HG03442 (cell line): Measurements from ENCODE around the gene SEBOX.

ENCODE experiments used
- ATAC-seq: cut with Tn5 transposase; IDR thresholded peaks from one replicate; pipeline ENCODE4 v1.9.1; 2021; ENCODE audit warnings: mild to moderate bottlenecking, moderate library complexity; ENCODE audit not compliant: unreplicated experiment

SEBOX gene

DNA sequence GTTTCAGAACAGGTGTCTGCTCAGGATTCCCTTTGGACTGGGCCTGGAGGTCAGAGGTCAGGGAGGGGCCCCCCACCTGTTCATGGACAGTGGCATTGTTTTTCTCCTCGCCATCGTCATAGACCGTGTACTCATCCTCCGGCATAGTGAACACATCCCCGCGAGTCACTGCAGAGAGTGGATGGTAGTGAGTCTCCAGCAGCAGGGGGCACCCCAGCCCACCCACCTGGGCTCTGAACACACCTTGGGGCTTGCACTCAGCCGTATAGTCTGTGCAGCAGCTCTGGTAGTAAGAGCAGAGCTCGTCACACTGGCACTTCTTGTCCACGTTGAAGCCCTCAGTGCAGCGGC lies 4.7 kb upstream of the SEBOX start:
- ATAC-seq, result no peak

DNA sequence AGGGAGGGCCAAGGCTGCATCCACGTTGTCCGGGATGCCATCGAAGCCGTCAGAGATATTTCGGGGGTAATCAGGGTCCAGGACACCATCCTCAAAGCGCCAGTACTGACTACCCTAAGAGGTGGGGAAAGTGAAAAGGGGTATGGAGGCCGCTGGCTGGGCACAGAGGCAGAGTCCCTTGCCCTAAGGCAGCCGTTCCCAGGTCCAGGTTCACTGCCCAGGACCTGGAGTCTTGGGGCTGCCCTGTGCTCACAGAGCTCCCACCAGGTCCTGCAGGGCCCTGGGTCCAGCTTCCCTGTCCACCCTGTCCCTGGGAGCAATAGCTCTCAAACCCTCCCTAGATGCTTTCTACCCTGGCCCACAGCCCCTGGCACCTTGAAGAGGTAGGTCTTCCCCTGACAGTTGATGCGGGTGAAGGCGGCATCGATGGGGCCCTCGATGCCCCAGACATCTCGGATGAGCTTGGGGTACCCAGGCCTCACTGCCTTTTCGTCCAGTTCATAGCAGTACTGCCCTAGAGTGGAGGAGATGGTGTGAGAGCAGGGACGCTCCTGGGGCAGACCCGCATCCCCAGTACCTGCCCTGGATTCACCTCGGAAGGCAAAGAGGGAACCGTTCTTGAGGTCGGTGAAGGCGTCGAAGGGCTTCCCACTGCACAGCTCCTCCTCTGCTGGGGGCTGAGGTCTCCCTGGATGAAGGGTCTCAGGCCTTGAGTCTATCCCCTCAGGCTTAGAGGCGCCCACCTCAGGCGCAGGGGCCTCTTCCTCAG lies 4.1 kb upstream of the SEBOX start:
- ATAC-seq, result no peak

DNA sequence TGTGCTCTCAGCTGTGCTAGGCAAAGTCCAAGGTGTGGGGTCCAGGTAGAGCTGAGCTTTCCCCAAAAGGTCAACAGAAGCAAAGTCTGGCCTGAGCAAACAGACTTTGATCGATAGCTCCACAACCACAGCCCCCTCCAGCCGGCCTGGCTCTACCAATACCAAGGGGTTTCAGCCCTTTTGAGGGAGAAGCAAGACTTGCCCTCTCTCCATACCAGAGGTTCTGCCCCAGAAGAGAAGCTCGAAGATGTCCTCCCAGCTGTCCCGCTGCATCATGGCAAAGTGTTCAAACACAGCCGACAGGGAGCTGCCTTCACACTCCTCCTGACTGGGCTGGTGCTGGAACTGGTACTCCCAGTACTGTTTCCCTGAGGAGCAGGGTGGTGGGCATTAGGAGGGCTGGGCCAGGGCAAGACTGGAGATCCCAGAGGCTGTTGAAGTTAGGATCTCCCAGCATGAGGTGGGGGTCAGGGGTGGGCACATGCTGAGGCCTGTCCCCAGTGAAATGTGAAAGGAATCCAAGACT lies 3.4 kb upstream of the SEBOX start:
- no peak for ATAC-seq

DNA sequence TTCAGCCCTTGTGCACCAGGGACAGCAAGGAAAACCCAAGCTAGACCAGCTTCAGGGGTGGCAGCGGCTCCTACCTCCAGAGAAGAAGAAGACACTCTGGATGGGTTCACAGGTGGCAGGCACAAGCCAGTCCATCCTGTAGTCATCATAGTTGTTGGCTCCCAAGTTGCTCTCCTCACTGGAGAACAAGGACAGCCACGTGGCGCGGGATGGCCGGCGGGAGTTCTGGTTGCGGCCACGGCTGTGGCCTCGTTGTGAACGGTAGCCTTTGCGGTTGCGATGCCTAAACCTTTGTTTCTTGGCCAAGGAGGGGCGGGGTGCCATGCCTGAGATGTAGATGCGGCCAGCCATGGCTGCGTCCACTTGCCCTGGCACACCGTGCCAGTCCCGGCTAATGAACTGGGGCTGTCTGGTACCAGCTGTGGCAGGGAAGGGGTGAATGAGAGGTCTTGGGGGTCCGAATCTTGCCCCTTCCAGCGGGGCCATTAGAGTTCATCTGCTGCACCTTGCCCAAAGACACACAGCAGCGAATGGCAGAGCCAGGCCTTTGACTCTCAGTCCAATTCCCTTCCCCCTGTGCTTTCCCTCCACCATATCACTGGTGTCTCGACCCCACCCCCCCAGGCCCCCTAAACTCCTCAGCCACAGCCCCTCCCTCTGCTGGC lies 2.8 kb upstream of the SEBOX start:
- no peak for ATAC-seq

DNA sequence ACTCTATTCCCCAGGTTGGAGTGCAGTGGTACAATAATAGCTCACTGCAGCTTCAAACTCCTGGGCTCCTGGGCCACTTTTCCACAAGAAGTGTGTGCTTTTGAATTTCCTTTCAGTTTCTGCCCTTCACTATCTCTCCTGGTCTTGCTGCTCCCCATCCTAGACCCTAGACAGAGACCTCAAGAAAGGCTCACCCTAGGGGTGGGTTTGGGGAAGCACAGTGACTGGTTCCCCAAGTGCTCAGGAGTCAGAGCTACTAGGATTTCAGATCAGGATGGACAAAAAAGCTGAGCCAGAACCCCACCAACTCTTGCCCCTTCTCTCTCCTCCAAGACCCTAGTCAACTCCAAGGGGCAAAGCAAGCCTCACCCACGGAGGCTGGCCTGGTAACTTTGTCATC lies 1.6 kb upstream of the SEBOX start:
- no peak for ATAC-seq

DNA sequence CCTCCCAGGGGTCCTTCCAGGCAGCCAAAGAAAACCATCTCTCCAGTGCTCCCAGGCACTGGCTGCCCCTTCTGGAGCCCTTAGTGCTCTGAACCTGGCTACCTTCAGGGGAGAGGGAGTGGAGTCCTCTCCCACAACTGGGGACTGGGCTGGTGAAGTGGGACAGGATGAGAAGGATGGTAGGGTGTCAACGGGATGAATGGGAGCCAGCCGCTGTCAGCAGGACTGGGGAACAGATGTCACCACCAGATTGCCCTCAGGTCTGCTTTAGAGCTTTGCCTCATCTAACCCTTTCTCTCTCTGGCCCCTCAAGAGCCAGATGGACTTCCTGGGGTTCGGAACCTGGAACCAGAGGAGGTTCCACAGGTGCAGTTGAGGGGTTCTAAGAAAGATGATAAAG lies 488 bp upstream of the SEBOX start:
- no peak for ATAC-seq

DNA sequence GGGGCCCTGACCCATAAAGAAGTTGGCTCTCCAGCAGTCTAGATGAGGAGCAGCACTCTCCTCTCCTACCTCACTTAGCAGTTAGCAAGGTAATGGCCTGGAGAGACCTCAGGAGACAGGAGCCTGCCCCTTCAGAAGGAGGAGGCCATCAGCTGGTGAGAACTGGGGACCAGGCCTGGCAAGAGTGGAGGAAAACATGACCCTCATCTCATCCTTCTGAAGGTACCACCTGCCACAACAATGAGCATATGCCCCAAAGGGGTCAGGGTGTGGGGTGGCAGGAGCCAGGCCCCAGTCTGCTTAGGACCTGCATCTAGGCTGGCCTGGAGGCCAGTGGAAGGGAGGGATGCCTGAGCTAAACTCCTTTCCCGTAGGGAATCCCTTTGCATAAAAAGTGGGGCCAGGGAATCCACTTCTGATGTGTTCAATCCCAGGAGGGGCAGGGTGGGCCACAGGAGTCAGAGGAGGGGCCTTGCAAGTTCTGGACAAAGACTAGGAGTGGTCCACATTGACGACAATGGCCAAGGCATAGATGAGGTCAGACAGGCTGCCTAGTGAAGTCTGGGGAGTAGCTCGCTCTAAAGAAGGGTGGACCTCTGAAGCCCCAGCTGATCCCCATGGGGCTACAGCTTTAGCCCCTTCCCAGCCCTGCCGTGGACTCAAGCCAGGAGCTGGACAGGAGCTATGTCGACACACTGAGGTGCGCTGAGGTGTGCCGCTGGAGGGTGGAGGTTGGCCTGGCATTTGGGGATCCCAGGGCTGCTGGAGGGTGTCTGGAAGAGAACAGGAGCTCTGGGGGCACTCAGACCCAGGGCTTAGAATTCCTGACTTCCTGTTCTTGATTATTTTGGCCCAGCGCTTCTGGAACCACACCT lies 986 bp downstream of the SEBOX start:
- ATAC-seq, result no peak

DNA sequence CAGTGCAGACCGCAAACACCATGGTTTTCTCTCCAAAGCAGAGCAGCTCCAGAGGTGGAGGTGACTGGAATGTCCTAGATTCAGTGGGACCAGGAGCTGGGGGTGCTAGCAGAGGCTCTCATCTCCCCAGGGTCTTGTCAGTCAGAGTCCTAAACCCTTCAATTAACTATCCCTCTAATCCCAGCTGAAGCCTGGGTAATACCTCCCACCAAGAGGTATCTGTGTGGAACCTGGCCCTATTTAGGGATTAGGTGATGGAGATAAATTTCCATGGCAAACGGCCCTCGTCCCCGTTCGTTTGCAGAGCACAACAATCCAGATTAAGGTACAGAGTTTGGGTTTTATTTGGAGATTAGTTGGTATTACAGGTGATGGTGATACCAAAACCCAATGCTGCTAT lies 1.8 kb downstream of the SEBOX start:
- no peak for ATAC-seq

DNA sequence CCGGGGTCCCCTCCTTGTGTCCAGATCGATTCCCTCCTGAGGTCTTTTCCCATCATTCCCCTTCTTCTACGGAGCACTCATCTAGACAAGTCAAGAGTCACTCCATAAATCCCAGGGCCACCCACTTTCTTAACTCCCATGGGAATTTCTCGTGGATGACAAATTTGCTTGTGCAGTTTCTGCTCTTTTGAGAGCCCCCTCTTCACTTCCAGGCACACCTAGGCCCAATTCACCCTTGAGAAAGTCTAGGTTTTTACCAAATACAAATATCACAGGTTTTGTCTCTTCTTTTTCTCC lies 7.2 kb downstream of the SEBOX start:
- ATAC-seq, result no peak

DNA sequence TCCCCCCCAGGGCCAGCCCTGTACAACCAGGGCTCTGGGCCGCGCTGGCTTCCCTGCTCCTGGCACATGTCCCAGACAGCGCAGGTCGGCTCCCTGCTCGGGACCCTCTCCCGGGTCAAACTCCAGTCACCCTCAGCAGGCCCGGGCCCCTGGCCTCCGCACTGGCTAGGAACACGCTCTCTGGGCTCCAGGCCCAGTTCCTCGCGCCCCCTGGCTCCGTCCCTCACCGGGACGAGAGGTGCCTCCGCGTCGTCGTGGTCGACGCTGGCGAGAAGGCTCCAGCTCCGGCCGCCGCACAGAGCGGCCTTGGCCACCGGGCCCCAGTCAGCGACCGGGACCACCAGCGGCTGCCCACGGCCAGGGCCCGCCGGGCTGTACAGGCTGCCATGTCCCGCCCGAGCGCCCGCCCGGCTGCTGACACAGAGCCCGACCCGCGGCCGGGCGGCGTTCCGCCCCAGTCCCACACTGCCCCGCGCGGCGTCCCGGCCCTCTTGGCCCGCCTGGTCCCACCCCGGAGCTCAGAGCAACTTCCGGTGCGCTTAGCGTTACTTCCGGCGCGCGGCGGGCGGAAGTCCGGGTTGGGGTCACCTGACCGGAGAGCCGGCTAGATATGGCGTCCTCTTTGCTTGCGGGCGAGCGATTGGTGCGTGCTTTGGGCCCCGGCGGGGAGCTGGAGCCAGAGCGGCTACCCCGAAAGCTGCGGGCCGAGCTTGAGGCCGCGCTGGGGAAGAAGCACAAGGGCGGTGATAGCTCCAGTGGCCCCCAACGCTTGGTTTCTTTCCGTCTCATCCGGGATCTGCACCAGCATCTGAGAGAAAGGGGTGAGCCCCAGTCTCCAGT lies 7.7 kb downstream of the SEBOX start, which contains the start of gene POLDIP2:
POLDIP2 (minus strand) TSS at position 467 of the 840 bp plus-strand sequence; CDS start at position 388, 79 bp downstream.
- ATAC-seq, result peak; percentile 95

DNA sequence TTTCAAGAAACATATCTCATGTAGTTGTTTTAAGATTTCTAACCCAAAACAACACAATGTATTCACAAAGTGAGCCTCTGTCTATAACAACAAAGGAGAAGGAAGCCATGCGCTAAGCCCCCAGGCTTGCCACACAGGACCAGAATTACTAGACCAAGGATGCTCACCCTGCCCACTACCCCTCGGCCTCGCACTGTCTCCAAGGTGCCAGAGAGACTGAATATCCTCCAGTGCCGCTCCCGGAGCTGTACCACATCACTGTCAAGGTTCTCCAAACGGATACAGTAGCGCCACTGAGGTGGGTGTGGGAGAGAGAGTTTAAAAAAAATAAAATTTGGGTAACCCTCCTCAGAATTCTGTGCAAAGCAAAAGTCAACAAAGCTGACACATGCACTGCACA lies 14.7 kb downstream of the SEBOX start:
- no peak for ATAC-seq

DNA sequence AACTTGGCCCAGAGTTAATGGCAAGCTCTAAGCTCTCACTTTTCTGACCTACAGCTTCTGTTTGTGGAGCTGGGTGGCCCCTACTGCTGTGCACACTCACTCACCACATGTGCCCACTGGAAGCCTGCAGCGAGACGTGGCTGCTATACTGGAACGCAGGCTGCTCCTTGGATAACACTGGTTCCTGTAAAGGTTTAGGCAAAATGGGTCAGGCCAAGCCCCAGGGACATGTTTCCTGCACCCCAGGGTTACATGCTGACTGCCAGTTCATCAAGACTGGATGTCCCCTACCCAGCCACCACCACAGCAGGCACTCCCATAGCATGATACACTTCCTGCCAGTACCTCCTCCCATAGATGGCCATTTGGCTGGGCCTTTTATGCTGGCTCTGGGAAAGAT lies 16.0 kb downstream of the SEBOX start:
- ATAC-seq, result no peak

DNA sequence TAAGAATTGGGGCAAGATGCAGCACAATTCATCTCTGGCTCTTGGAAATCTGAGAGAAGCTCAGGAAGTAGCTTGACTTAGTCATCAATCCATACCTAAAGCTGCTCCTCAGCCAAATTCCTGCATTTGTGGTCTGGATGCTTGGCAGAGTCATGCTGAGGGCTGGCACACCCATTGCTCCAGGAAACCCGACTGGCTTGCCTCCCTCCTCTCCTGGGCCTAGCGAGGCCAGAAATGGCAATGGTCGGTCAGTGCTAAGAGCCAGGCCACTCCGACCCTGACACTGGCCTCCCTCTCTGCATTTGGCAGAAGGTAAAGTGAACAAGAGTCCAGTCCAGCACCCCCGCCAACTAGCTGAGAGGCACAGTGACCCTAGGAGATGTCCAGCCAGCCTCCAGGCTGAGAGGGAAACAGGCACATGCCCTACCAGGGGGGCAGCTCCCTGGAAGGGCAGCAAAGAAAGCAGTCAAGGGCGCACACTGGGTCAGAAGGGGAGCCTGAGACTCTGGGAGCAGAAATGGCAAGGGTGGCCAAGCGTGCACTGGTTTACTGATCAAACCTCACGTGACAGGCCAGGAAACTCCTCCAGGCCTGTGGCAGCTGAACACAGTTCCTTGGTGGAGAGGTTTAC lies 17.6 kb downstream of the SEBOX start:
- no peak for ATAC-seq

DNA sequence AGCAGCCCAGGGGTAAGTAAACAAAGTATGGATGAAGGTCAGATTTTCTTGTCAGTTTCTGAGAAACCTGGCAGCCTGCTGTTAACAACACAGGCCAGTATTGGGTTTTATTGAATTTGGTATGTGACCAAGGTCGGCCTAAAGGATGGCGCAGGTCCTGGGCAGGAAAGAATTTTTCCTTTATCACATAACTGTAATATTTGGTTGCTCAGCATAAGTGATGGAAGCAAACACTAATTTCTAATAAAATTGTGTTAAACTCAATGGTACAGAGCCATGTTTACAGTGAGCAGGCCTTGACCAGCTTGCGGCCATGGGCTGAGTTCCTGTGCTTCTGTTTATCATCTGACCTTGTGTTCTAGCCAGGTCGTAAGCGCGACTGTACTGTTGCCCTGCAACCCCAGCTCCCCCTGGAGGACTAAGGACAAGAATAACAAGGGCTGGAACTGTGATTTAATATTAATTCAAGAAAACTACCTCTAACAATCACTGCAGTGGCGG lies 18.2 kb downstream of the SEBOX start:
- ATAC-seq, result no peak

DNA sequence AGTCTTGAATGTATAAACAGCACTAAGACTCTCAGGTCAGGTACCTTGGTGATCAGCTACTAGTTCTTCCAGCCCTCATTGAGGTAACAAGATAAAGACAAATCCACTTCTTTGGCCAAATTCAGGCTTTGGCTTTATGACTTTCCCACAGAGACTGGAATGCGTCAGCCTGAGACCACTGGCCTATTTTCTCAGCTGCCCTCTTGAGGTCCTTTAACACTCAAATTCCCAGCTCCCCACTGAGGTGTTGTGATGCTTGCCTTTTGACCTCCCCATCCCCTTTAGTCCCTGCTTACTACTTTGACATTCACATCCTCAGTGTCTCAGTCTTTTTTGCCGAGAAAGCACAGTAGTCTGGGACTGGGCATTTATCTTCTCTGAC lies 18.8 kb downstream of the SEBOX start:
- ATAC-seq, result no peak

DNA sequence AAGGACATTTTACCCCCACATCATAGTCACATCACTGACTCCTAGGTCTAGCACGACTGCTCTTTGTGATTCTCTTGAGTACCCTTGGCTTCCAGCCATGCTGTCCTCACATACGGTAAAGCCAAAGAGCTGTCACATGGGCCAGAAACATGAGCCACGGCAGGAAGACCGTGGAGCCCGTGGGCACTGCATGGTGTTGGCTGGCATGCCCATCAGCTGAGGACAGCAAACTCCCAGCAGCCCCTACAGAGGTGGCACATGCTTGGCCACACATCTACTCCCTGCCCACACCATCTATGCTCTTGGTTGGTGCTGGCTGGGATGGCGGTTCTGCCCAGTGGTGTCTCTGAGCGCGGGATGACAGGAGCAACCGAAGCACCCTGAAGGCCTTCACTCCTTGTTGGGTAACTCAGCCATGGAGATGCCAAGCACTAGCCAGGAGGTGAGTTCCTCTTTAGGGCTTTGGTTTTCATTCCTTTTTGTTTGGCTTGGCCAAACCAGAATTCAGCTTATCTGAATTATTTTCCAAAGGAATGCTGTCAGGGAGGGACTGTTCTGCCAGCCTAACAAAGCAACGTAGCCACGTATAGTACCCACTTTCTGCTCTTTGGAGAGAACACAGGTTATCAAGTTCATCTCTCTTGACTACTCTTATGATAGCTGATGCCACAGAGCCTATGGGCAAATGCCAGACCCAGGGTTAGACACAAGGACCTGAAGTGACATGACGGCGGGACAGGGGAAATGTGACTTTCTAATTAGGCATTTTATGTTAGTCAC lies 19.4 kb downstream of the SEBOX start:
- no peak for ATAC-seq

DNA sequence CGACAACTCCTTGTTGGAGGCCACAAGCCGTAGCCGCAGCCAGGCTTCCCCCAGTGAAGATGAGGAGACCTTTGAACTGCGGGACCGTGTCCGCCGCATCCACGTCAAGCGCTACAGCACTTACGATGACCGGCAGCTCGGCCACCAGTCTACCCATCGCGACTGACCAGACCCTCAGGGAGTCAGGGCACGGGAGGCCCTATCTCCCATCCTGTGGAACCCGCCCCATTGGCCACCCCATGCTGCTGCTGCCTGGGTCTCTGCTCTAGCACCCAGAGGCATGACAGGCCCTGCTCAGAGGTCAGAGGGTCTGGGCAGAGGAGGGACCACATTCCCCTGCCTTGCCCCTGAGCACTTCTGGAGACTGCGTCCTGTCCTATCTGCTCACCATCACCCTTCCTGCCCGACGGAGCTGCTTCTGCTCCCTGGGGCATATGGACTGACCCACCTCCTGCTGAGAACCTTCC lies 20.5 kb downstream of the SEBOX start:
- no peak for ATAC-seq

DNA sequence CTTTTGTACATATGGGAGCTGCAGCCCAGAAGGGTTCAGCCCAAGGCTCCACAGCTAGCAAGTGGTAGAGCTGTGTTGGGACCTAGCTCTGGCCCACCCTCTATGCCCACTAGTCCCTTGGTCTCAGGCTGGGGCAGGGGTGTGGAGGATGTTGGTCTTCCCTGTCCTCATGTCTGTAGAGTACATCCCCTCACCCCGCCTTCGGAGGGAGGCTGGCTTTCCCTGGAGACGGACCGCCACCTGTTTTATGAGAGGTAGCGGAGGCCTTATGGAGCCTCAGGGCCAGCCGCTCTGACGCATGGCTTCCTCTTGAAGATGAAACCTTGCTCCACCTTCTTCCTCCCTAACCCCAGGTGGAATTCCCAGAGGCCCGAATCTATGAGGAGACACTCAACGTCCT lies 21.0 kb downstream of the SEBOX start:
- no peak for ATAC-seq

DNA sequence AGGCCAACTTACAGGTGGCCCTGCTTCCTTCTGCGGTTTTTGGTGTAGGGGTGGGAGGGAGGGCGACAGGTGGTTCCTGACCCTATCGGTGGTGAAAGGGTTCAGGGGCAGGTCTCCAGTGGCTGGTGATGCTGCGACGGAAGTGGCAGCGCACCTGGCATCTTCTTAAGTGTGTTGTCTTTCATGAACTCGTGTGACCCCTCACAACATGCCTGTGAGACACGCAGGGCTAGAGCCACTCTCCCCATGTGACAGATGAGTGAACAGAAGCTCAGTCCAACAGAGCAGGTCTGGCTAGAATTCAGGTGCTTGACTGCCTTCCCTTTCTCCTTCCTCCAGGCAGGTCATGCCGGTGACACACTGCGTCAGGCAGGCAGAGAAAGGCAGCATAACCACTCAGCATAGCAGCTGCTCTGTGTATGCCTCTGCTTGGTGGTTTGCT lies 21.5 kb downstream of the SEBOX start:
- ATAC-seq, result no peak
